ENCODE measurements around the gene MATN4. TPM values are rescaled to one million over a fixed set of nuclear protein-coding genes. Genes with fewer than 3 reads are reported as not detected.

The MATN4 gene
- total and polyA plus RNA-seq, 2 of the 13 experiments (the other 11 are each of a cell fraction or from before 2014, with no cell fraction given), result not detected

DNA sequence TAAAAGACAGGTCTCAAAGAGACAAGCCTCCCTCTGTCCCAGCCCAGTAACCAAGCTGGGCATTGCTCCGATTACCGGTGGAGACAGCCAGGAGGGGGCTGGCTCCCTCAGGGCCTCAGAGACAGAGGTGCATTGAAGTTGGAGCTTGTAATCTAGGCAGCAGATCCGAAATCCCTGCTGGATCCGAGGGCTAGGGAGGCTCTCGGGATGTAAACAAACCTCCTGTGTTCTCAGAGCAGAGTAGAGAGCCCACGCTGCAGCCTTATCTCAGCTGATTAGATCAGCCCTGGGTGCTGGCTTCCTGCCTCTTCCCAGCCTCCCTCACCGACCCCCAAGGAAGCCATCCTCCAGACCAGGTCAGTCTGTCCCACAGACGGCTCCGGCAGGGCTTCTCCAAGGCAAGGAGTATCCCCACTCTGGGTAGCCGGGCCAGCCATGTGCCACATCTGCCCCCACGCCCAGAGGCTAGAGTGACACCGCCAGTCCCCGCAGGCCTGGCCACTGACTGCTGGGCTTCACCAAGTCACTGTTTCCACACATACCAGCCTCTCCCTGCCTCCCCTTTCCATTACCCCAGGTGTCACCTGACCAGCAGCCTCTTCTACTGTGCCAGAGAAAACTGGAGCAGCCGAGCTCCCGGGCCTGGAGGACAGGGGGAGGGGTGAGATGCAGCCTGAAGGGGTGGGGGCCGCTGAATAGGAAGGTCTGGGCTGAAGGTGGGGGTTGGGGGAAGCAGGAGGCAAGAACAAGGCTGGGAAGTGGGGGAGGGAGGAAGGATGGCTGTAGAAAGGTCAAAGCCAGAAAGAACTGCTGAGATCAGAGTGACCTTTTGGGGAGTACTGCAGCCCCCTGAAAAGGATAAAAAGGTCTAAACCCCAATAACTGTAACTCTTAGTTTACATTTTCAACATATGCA, 34.1 kb upstream of the MATN4 start (continued):
- TF ChIP-seq ZNF430 (CRISPR knock-in tag; IDR thresholded peaks at IDR 0.05) (peak; percentile 47; the same call in 1 of the 2 replicates), POLR2A (IDR thresholded peaks at IDR 0.05; ENCODE audit: insufficient read depth in 1 of 2, low read depth in 2 of 2, low read length in 2 of 2) (peak in 1 of 2 experiments; percentile 65; a peak in 2 of 4 replicates), ZFX (CRISPR knock-in tag; IDR thresholded peaks at IDR 0.05; ENCODE audit: low read depth) (peak; percentile 70), DPF2 (CRISPR knock-in tag; IDR thresholded peaks at IDR 0.05; ENCODE audit: borderline replicate concordance, low read depth) (peak; percentile 31), SOX6 (IDR thresholded peaks at IDR 0.05) (no peak), SOX6 (CRISPR knock-in tag; IDR thresholded peaks at IDR 0.05) (peak; percentile 72), STAT5B (CRISPR knock-in tag; IDR thresholded peaks at IDR 0.05) (no peak), ETV5 (CRISPR knock-in tag; IDR thresholded peaks at IDR 0.05; ENCODE audit: borderline replicate concordance) (peak; percentile 69; the same call in 1 of the 2 replicates), ZNF567 (CRISPR knock-in tag; IDR thresholded peaks at IDR 0.05; ENCODE audit: borderline replicate concordance) (peak; percentile 50; the same call in 1 of the 2 replicates), SOX13 (IDR thresholded peaks at IDR 0.05) (0 out of 2 replicates have a peak, but pooled peaks have one; percentile 20), SOX13 (CRISPR knock-in tag; conservative IDR thresholded peaks at IDR 0.05 in 1 of 2, IDR thresholded peaks at IDR 0.05 in 1 of 2) (peak in 1 of 2 experiments; percentile 69; a peak in 2 of 4 replicates), PCBP1 (IDR thresholded peaks at IDR 0.05; ENCODE audit: borderline replicate concordance, low read depth, low read length) (peak; percentile 92; the same call in 1 of the 2 replicates), ZNF44 (CRISPR knock-in tag; IDR thresholded peaks at IDR 0.05) (peak; percentile 4; the same call in 1 of the 2 replicates), ZNF205 (CRISPR knock-in tag; IDR thresholded peaks at IDR 0.05) (no peak), ZNF562 (CRISPR knock-in tag; IDR thresholded peaks at IDR 0.05; ENCODE audit: borderline replicate concordance) (no peak)
- TF ChIP-seq, protein P1, sequence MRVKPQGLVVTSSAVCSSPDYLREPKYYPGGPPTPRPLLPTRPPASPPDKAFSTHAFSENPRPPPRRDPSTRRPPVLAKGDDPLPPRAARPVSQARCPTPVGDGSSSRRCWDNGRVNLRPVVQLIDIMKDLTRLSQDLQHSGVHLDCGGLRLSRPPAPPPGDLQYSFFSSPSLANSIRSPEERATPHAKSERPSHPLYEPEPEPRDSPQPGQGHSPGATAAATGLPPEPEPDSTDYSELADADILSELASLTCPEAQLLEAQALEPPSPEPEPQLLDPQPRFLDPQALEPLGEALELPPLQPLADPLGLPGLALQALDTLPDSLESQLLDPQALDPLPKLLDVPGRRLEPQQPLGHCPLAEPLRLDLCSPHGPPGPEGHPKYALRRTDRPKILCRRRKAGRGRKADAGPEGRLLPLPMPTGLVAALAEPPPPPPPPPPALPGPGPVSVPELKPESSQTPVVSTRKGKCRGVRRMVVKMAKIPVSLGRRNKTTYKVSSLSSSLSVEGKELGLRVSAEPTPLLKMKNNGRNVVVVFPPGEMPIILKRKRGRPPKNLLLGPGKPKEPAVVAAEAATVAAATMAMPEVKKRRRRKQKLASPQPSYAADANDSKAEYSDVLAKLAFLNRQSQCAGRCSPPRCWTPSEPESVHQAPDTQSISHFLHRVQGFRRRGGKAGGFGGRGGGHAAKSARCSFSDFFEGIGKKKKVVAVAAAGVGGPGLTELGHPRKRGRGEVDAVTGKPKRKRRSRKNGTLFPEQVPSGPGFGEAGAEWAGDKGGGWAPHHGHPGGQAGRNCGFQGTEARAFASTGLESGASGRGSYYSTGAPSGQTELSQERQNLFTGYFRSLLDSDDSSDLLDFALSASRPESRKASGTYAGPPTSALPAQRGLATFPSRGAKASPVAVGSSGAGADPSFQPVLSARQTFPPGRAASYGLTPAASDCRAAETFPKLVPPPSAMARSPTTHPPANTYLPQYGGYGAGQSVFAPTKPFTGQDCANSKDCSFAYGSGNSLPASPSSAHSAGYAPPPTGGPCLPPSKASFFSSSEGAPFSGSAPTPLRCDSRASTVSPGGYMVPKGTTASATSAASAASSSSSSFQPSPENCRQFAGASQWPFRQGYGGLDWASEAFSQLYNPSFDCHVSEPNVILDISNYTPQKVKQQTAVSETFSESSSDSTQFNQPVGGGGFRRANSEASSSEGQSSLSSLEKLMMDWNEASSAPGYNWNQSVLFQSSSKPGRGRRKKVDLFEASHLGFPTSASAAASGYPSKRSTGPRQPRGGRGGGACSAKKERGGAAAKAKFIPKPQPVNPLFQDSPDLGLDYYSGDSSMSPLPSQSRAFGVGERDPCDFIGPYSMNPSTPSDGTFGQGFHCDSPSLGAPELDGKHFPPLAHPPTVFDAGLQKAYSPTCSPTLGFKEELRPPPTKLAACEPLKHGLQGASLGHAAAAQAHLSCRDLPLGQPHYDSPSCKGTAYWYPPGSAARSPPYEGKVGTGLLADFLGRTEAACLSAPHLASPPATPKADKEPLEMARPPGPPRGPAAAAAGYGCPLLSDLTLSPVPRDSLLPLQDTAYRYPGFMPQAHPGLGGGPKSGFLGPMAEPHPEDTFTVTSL (CRISPR knock-in tag; IDR thresholded peaks at IDR 0.05; ENCODE audit: borderline replicate concordance), result peak; percentile 59; the same call in 1 of the 2 replicates
- TF ChIP-seq, protein P2, sequence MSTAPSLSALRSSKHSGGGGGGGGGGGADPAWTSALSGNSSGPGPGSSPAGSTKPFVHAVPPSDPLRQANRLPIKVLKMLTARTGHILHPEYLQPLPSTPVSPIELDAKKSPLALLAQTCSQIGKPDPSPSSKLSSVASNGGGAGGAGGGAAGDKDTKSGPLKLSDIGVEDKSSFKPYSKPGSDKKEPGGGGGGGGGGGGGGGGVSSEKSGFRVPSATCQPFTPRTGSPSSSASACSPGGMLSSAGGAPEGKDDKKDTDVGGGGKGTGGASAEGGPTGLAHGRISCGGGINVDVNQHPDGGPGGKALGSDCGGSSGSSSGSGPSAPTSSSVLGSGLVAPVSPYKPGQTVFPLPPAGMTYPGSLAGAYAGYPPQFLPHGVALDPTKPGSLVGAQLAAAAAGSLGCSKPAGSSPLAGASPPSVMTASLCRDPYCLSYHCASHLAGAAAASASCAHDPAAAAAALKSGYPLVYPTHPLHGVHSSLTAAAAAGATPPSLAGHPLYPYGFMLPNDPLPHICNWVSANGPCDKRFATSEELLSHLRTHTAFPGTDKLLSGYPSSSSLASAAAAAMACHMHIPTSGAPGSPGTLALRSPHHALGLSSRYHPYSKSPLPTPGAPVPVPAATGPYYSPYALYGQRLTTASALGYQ (CRISPR knock-in tag; IDR thresholded peaks at IDR 0.05), result peak; percentile 49; the same call in 1 of the 2 replicates
- TF ChIP-seq, protein P3, sequence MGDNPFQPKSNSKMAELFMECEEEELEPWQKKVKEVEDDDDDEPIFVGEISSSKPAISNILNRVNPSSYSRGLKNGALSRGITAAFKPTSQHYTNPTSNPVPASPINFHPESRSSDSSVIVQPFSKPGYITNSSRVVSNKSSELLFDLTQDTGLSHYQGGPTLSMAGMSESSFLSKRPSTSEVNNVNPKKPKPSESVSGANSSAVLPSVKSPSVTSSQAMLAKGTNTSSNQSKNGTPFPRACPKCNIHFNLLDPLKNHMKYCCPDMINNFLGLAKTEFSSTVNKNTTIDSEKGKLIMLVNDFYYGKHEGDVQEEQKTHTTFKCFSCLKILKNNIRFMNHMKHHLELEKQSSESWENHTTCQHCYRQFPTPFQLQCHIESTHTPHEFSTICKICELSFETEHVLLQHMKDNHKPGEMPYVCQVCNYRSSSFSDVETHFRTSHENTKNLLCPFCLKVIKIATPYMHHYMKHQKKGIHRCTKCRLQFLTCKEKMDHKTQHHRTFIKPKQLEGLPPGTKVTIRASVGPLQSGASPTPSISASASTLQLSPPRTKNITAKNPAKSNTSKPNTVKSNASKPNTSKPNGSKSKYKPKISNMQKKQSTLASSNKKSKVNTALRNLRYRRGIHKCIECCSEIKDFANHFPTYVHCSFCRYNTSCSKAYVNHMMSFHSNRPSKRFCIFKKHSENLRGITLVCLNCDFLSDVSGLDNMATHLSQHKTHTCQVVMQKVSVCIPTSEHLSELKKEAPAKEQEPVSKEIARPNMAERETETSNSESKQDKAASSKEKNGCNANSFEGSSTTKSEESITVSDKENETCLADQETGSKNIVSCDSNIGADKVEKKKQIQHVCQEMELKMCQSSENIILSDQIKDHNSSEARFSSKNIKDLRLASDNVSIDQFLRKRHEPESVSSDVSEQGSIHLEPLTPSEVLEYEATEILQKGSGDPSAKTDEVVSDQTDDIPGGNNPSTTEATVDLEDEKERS (CRISPR knock-in tag; IDR thresholded peaks at IDR 0.05), result 0 out of 2 replicates have a peak, but pooled peaks have one; percentile 14
